Measurements from ENCODE around the gene NOP9.
A peak's percentile ranks its signal among the peaks of the same experiment; 100 is the strongest.

Gene NOP9

GRCh38 chr14:24296341-24297157 is 3.1 kb upstream of the NOP9 start:
- H3K27ac ChIP-seq (ENCODE audit: low read length), result no peak overlapping the region
- ATAC-seq (ENCODE audit: insufficient read depth, low read depth), result peak; percentile 80
- H3K4me3 ChIP-seq (ENCODE audit: low read depth in 1 of 2, low read length in 2 of 2), result no peak overlapping the region
- DNase-seq, result peak; percentile 71
- no peak for TF ChIP-seq EZH2 (IDR thresholded peaks at IDR 0.05; ENCODE audit: borderline replicate concordance, low read depth, low read length, severe bottlenecking)
- TF ChIP-seq CTCF (IDR thresholded peaks at IDR 0.05; ENCODE audit: borderline replicate concordance, extremely low read depth, low read length, poor library complexity, severe bottlenecking), result peak; percentile 89
- 0 out of 2 replicates have a peak overlapping the region, but pooled peaks have one; percentile 7 for H3K4me2 ChIP-seq (ENCODE audit: insufficient read depth, low read length)
- no peaks in the 10 kb centered on the region for H3K9me3 ChIP-seq (ENCODE audit: insufficient read depth, low read length, severe bottlenecking)
- H3K4me1 ChIP-seq (ENCODE audit: insufficient read depth, low read length), result peaks cover 43% of the 10 kb centered on the region
- peaks cover 29% of the 10 kb centered on the region for H3K36me3 ChIP-seq (ENCODE audit: insufficient read depth, low read length)
- H3K79me2 ChIP-seq (ENCODE audit: insufficient read depth, low read length), result peaks cover 25% of the 10 kb centered on the region
- no peaks in the 10 kb centered on the region for H3K27me3 ChIP-seq (ENCODE audit: insufficient read depth, low read length, poor library complexity)
- H4K20me1 ChIP-seq (ENCODE audit: insufficient read depth, low read length), result peaks cover 5% of the 10 kb centered on the region; the same call in 1 of the 2 replicates
- no peak overlapping the region; the same call in 1 of the 2 replicates for H2AFZ ChIP-seq (ENCODE audit: low read depth, low read length)
- H3K9ac ChIP-seq (ENCODE audit: low read depth, low read length), result no peak overlapping the region

DNA sequence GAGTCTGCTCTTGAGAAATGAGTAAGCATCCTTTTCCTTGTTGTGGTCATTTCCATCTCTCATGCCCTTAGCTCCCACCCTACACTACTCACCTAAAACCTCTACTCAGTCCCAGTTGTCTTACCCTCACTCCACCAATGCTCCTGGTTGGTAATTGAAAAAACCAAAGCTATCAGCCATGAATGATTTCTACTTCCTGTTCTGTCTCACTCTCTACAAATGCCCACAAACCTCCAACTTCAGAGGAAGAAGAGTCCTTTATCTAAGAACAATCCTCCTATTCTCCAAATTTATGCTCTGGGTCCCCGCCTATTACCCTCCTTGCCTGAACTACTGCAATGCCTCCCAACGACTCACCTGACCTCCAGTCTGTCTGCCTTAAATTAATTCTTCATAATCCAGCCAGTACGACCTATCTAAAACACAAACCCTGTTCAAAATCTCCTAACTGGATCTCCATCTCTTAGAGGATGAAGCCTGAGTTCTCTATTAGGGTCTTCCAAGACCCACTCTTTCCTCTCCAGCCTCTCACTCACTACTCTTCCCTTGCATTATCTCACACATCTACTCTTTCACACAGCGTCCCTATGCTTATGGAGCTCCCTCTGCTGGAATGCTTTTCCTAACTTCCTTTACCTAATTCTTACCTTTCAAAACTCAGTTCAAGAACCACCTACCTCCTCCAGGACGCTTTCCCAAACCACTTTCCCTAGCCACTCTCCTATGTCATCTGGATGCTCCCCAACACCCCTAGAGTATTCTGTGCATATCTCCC is 2.3 kb upstream of the NOP9 start:
- Histone ChIP-seq H3K36me3 (ENCODE audit: insufficient read depth, low read length) (peaks cover 32% of the 10 kb centered on the region), H3K27me3 (ENCODE audit: insufficient read depth, low read length, poor library complexity) (no peaks in the 10 kb centered on the region), H3K9me3 (ENCODE audit: insufficient read depth, low read length, severe bottlenecking) (no peaks in the 10 kb centered on the region), H3K9ac (ENCODE audit: low read depth, low read length) (no peak overlapping the region), H3K27ac (ENCODE audit: low read length) (peak overlapping the region; percentile 23; the same call in 1 of the 2 replicates), H3K4me3 (ENCODE audit: low read depth in 1 of 2, low read length in 2 of 2) (no peak overlapping the region), H3K4me2 (ENCODE audit: insufficient read depth, low read length) (no peak overlapping the region), H3K4me1 (ENCODE audit: insufficient read depth, low read length) (peaks cover 51% of the 10 kb centered on the region), H2AFZ (ENCODE audit: low read depth, low read length) (no peak overlapping the region; the same call in 1 of the 2 replicates), H4K20me1 (ENCODE audit: insufficient read depth, low read length) (peaks cover 5% of the 10 kb centered on the region; the same call in 1 of the 2 replicates), H3K79me2 (ENCODE audit: insufficient read depth, low read length) (peaks cover 31% of the 10 kb centered on the region)
- DNase-seq (no peak), ATAC-seq (ENCODE audit: insufficient read depth, low read depth) (peak; percentile 13; the same call in 2 of the 3 replicates)
- TF ChIP-seq CTCF (IDR thresholded peaks at IDR 0.05; ENCODE audit: borderline replicate concordance, extremely low read depth, low read length, poor library complexity, severe bottlenecking) (peak; percentile 54), EZH2 (IDR thresholded peaks at IDR 0.05; ENCODE audit: borderline replicate concordance, low read depth, low read length, severe bottlenecking) (no peak)

DNA sequence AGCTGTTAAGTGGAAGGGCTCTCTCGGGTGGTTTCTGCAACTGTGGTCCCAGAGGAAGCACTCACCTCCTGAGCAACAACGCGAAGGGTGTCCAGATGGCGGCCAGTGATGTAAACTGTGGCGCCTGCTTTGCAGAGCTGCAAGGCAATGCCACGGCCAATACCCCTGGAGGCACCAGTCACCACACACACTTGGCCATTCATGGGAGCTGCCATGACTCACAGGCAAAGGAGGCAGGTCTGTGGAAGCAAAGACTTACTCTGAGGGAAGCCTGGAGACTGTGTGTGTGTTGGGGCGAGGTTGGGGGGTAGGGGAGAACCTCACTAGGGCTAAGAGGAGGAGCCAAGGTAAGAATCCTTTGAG is 777 bp upstream of the NOP9 start:
- H3K9ac ChIP-seq (ENCODE audit: low read depth, low read length), result peak overlapping the region; percentile 73
- H4K20me1 ChIP-seq (ENCODE audit: insufficient read depth, low read length), result peaks cover 5% of the 10 kb centered on the region; the same call in 1 of the 2 replicates
- peaks cover 43% of the 10 kb centered on the region for H3K36me3 ChIP-seq (ENCODE audit: insufficient read depth, low read length)
- no peaks in the 10 kb centered on the region for H3K9me3 ChIP-seq (ENCODE audit: insufficient read depth, low read length, severe bottlenecking)
- peak overlapping the region; percentile 79 for H3K27ac ChIP-seq (ENCODE audit: low read length)
- DNase-seq (no peak), ATAC-seq (ENCODE audit: insufficient read depth, low read depth) (no peak)
- H3K27me3 ChIP-seq (ENCODE audit: insufficient read depth, low read length, poor library complexity), result no peaks in the 10 kb centered on the region
- peak overlapping the region; percentile 94 for H3K4me2 ChIP-seq (ENCODE audit: insufficient read depth, low read length)
- H3K4me3 ChIP-seq (ENCODE audit: low read depth in 1 of 2, low read length in 2 of 2), result peak overlapping the region; percentile 50 to 95; a peak in 3 of 4 replicates
- H2AFZ ChIP-seq (ENCODE audit: low read depth, low read length), result peak overlapping the region; percentile 97
- no peak for TF ChIP-seq CTCF (IDR thresholded peaks at IDR 0.05; ENCODE audit: borderline replicate concordance, extremely low read depth, low read length, poor library complexity, severe bottlenecking)
- TF ChIP-seq EZH2 (IDR thresholded peaks at IDR 0.05; ENCODE audit: borderline replicate concordance, low read depth, low read length, severe bottlenecking), result no peak
- peaks cover 31% of the 10 kb centered on the region for H3K79me2 ChIP-seq (ENCODE audit: insufficient read depth, low read length)
- peaks cover 51% of the 10 kb centered on the region for H3K4me1 ChIP-seq (ENCODE audit: insufficient read depth, low read length)
